ENCODE results near the gene UPP1. TPM values are rescaled to one million over a fixed set of nuclear protein-coding genes. Genes with fewer than 3 reads are reported as not detected.
"Not testable (repeated sequence)": the region's sequence is repeated elsewhere in the genome, so short reads cannot be mapped to it uniquely, and the experiment has no call there.

UPP1 gene
- total RNA-seq, 1 donor from 2014 or later: 27.9 TPM

GRCh38 chr7:48147690-48148089 is 58.6 kb downstream of the UPP1 start:
- DNase-seq (ENCODE audit: low spot score); intact Hi-C loops (cut with DNase I): not testable (repeated sequence)

DNA sequence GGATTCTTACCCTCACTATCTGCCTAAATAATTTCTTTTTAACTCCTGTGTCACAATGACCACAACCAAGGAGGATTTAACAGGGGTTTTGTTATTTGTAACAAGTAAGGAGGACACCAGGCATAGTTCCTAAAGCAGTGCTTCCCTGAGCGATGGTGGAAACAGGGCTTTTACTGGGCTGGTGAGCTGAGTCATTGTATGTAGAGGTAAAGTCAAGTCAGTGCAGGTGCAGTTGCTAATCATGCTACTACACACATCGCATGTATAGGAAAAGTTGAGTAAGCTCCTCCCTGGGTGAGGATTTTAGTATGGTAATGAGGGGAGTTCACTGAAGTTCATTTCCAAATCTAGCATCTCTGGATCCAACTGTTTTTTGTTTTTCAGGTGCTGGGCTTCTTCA is 59.2 kb downstream of the UPP1 start:
- no peak for DNase-seq (ENCODE audit: low spot score)
- intact Hi-C loops (cut with DNase I): no loop called here

- DNase-seq (ENCODE audit: low spot score): no peak
- intact Hi-C loops (cut with DNase I): no loop called here
Observed at GRCh38 chr7:48149058-48149457, 60.0 kb downstream of the UPP1 start.

DNA sequence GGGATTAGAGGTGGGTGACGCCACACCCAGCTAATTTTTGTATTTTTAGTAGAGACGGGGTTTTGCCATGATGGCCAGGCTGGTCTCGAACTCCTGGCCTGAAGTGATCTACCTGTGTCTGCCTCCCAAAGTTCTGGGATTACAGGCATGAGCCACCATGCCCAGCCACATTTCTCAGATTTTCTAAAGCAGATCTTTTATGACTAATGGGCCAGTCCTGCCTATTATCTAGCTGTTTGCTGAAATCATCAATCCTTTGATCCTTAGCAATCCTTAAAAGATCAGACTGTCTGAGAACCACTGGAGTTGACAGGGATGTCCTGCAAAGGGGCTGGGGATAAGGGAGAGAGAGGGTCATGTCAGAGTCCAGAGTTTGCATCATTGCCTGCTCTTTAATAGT is 61.0 kb downstream of the UPP1 start:
- intact Hi-C loops (cut with DNase I): no loop called here

DNA sequence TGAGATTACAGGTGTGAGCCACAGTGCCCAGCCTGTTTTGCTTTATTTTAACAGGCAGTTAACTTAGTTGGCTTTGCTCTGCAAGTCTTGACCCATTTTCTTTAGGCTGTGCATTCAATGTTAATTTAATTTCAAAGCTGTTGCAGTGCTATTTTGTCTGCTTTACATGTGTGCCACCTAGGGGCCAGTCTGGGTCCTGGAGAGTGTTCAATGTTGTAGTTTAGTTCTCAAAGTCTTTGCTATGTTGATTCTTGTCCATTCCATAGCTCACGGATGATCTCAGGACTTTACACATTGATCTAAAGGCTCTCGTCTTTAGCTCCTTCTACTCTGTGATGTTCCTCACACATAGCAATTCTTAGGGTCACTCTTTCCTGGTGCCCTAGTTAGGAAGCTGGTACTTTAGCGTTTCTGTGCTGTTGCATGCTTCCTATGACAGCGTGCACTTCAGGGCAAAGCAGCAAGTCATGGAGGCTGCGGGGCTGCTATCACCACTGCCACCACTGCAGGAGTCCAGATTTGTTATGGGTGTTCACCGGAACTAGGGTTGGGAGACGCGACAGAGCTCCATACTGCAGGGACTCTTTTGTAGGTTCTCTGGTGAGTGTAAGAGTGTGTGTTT is 65.8 kb downstream of the UPP1 start:
- DNase-seq (ENCODE audit: low spot score): no peak
- intact Hi-C loops (cut with DNase I): no loop called here

More for the DNA sequence above, 61.0 kb downstream of the UPP1 start:
- DNase-seq (ENCODE audit: low spot score): no peak

Other genes starting within 250 kb of the UPP1 start
- gene PKD1L1, start 140.8 kb upstream of the UPP1 start, total RNA-seq: 2.5 TPM
- gene HUS1, start 109.7 kb upstream of the UPP1 start, total RNA-seq: 24.1 TPM
- not detected for gene SUN3, start 60.2 kb upstream of the UPP1 start, total RNA-seq
- not detected for gene C7orf57, start 53.7 kb upstream of the UPP1 start, total RNA-seq
- 0.19 TPM for gene ABCA13, start 82.2 kb downstream of the UPP1 start, total RNA-seq